HK-2 (cell line): ENCODE measurements around the gene FBXO15.

Source experiments
- DNase-seq: peaks from one replicate; pipeline ENCODE4 v3.0.0-alpha.2; 2018; ENCODE audit not compliant: unreplicated experiment

The FBXO15 gene

GRCh38 chr18:74114116-74114515 is 33.5 kb downstream of the FBXO15 start:
- no peak for DNase-seq

- no peak for DNase-seq
Observed at GRCh38 chr18:74113711-74114110, 33.9 kb downstream of the FBXO15 start.

GRCh38 chr18:74110976-74111375 is 36.7 kb downstream of the FBXO15 start:
- DNase-seq: no peak

GRCh38 chr18:74110149-74110548 is 37.5 kb downstream of the FBXO15 start:
- DNase-seq: no peak

- DNase-seq: no peak
Observed at GRCh38 chr18:74108460-74108859, 39.2 kb downstream of the FBXO15 start.

- DNase-seq: no peak
Observed at GRCh38 chr18:74097803-74098202, 49.8 kb downstream of the FBXO15 start.

DNA sequence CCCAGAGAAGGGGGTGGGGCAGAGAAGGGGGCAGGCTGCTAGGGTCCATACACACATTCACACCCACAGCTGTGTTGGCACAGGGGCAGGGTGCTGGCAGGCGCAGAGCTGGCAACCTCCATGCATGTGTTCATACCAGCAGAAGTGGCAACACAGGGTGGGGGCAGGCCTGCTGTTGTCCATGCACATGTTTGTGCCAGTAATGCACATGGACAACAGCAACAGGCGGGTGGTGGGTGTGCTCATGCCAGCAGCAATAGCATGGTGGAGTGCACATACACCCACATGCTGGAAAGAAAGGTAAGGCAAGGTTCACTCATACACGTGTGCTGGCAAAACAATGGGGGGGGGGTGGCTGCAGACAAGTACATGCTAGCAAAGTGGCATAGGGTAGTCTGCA is 54.7 kb downstream of the FBXO15 start:
- DNase-seq: no peak

- no peak for DNase-seq
Observed at GRCh38 chr18:74084184-74084855, 63.3 kb downstream of the FBXO15 start.

DNA sequence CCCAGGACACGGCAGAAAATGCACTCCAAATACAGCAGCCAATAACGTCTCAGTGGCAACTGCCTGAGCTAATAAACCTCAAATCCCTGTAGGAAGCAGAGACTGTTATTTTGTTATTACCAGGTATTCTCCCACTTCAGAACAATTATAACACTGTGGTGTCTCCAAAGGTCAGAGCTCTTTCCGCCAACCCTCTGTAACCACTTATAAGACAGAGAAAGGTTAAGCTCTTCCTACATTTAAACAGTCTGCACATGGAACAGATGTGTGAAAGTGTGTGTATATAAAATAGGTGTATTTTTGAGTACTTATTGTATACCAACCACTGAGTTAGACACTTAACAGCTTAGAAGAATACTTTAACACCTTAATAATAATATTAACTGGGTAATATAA is 64.1 kb downstream of the FBXO15 start:
- DNase-seq: no peak

DNA sequence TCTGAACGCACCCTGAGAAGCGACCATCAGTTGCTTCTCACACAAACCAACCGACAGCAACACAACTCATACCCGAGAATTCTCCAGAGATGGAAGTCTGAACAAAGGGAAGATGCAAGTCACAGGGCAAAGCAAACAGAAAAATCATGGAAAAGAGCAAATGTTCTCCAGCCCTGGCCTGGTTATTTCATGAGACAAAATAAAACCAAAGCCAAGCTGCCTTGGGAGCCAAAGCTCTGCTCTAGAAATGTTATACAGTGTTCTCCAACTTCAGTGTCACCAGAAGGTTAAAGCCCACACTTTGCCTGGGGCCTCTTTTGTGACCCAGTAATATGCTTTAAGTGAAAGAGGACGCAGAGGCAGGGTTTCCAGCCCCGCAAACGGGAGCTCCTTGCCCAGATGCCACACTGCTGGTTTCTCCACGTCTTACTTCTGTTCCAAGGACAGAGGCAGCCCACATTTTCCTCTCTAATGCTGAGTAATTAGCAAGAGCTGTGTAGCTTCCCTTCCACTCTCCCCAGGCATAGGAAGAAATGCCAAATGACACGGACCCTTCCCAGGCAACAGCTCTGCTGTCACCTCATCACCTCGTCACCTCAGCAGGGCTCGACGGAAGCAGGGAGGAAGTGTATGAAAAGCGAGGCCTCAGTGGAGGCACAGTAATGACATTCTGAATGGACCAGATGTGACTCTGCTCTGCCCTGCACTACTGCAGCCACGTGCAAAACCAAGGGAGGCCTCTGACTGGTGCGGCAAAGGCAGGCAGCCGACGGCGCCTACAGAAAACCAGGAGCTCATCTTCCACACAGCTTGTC is 64.7 kb downstream of the FBXO15 start:
- no peak for DNase-seq

- peak; percentile 21 for DNase-seq
Observed at GRCh38 chr18:74081966-74082741, 65.5 kb downstream of the FBXO15 start.

- no peak for DNase-seq
Observed at GRCh38 chr18:74078257-74078656, 69.4 kb downstream of the FBXO15 start.

- no peak for DNase-seq
Observed at GRCh38 chr18:74074668-74075564, 72.7 kb downstream of the FBXO15 start.

- DNase-seq: no peak
Observed at GRCh38 chr18:74073957-74074667, 73.5 kb downstream of the FBXO15 start.

DNA sequence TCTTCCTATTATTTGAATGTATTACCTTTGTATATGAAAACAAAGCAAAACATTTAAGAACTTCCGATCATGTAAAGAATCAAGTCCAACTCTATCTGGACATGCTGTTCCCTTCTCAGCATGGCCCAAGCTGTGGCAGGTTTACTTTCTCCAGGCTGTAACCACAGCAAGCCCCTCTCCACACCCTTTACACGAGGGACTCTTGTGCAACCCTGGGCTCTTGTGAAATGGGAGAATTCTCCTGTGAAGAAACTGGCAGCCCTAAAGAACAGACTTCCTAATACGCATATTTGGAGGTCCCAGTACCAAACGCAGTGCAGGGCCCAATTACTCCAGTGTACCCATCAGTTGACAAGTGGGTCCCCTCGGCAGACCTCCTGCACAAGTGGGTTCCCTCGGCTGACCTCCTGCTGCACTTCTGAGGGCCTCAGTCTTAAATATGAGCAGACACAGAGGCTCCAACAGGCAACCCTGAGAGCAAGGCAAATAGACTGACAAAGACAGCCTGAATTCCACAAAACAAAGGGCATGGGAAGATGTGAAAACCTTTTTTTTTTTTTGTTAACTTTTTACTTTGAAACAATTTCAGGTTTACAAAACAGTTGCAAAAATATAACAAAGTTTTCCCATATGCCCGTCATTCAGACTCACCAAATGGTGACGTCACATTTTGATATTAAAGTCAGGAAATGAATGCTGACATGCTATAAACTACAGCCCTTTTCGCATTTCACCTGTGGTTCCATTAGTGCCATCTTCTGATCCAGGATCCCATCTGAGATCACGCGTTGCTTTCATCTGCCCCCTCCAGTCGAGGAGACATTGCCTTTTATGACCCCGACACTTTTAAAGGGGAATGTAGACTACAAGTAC is 78.2 kb downstream of the FBXO15 start:
- DNase-seq: no peak

DNA sequence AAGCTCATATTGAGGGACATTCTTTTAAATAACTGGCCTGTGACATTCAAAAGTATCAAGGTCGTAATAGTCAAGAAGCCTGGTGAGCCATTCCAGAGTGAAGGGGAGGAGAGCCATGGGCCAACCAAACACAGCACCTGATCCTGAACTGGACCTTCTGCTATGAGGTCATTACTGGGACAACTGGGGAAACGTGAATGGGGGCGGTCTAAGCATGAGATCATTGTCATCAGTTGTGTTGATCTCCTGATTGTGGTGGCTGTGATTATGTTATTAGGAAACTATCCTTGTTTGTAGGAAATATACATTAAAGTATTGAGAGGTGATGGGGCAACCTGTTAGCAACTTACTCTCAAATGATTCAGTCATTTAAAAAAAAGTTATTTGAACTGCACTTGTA is 79.3 kb downstream of the FBXO15 start:
- no peak for DNase-seq

- no peak for DNase-seq
Observed at GRCh38 chr18:74066018-74066417, 81.6 kb downstream of the FBXO15 start.

GRCh38 chr18:74065366-74065765 is 82.3 kb downstream of the FBXO15 start:
- DNase-seq: no peak

GRCh38 chr18:74064510-74064909 is 83.1 kb downstream of the FBXO15 start:
- no peak for DNase-seq

- DNase-seq: no peak
Observed at GRCh38 chr18:74063557-74063956, 84.1 kb downstream of the FBXO15 start.
